Subcutaneous adipose tissue (tissue), 4 donors: Measurements from ENCODE around the gene ZMYND12. TPM values are rescaled to one million over a fixed set of nuclear protein-coding genes. Genes with fewer than 3 reads are reported as not detected.

ENCODE experiments used
- total RNA-seq, 4 donors: library from RNA; depleted of rRNA; stranded (reverse); fragments of >200 nt; gene quantifications; one replicate each; pipeline ENCODE4 v1.1.0, GENCODE V29; 2016
- TF ChIP-seq, protein P1 (sequence below): fragments of 450-650 bp; IDR thresholded peaks from one replicate; pipeline ENCODE4 v1.5.1; 2016; ENCODE audit warnings: low read depth, mild to moderate bottlenecking, control low read depth, antibody characterized with exemption, moderate library complexity

Gene ZMYND12
- total RNA-seq, 4 donors from 2014 or later = 3.1 to 7.5 (median 3.7) TPM; not detected in 1

- TF ChIP-seq, protein P1, sequence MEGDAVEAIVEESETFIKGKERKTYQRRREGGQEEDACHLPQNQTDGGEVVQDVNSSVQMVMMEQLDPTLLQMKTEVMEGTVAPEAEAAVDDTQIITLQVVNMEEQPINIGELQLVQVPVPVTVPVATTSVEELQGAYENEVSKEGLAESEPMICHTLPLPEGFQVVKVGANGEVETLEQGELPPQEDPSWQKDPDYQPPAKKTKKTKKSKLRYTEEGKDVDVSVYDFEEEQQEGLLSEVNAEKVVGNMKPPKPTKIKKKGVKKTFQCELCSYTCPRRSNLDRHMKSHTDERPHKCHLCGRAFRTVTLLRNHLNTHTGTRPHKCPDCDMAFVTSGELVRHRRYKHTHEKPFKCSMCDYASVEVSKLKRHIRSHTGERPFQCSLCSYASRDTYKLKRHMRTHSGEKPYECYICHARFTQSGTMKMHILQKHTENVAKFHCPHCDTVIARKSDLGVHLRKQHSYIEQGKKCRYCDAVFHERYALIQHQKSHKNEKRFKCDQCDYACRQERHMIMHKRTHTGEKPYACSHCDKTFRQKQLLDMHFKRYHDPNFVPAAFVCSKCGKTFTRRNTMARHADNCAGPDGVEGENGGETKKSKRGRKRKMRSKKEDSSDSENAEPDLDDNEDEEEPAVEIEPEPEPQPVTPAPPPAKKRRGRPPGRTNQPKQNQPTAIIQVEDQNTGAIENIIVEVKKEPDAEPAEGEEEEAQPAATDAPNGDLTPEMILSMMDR = no peak
Observed at GRCh38 chr1:42433369-42433768, 22.5 kb downstream of the ZMYND12 start.

DNA sequence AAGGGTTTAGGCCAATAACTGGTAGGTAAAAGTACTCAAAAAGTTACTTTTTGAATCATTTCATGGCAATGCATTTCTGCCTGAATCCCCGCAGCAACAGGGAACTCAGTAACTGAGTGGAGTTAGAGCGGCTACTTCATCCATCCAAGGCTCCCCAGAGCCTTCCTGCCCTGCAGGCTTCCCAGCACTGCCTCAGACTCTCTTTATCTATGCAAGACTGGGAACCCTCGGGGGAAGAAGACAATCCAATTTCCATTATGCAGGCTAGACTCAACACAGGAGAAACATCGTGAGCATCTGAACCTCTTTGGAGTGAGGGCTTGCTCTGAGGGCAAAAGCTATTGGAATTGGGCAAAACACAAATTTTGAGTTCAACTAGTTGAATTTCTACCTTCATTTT, 23.1 kb downstream of the ZMYND12 start:
- TF ChIP-seq, protein P1 = no peak

DNA sequence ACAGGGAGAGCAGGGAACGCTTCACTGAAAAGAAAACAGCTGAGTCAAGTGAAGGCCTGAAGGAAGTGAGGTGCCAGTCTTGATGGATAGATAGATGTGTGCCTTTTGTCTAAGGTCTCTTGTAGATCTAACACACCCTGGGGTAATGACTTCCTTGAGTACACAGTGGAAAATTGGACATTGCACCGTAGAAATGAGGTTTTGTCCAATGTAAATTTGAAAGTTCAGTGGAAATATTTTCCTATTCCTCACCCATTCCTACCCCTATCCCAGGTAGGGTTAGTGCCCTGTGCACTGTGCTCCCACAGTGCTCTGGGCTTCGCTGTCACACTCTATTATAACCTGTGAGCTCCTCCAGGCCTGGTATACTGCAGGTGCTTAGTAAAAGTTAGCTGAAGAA, 24.3 kb downstream of the ZMYND12 start:
- TF ChIP-seq, protein P1 = no peak

DNA sequence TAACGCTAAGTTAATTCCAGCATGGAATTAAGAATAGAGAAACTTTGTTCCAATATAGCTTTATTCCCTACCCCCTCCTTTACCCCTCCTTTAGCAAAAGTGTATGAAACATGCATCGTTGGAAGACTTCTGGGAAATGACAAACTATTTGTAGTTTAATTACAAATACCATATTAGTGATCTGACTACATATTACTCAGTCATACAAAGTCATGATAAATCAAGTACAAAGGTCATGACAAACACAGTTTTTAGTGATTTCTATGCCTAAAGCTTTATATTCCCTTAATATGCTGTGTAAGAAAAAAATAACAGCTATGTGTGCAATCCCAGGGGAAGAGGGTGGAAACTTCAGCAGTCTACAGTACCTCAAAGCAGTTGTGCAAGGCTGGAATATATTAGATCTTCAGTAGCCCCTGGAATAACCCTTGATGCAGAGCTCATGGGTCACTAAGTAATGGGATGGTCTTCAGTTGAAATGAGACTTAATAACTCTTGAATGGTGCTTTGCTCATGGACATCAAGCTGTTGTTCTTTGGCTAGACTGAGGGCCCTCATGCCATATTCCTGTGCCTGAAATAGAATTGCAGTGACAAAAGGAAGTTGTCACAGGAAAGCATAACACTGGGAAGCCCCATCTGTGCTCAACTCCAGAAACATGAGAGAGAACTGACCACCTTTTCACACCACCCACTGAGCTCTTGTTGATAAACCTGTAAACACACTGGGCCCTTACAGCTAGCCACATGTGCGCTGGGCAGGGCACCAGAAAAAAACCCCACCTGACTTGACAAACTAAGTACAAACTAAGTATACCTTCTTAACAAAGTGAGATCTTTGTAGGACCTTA, 25.3 kb downstream of the ZMYND12 start:
- TF ChIP-seq, protein P1 = no peak

- TF ChIP-seq, protein P1 = no peak
Observed at GRCh38 chr1:42429603-42430002, 26.2 kb downstream of the ZMYND12 start.

DNA sequence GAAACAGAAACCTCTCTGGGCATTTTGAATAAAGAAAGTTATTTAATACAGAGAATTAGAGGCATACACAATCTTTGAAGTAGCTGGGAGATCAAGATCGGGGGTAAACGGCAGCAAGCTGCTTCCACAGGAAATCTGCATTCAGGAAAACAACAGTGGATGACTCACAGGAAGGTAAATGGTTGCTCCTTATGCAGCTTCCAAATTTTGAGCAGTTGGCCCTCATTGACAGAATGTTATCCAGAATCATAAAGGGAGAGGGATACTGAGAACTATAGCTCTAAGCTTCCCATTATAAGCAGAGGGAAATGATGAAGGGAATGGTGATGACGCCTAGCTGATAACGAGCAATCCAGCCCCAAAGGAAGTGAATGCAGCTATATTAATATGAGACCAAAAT, 28.6 kb downstream of the ZMYND12 start:
- TF ChIP-seq, protein P1 = no peak

DNA sequence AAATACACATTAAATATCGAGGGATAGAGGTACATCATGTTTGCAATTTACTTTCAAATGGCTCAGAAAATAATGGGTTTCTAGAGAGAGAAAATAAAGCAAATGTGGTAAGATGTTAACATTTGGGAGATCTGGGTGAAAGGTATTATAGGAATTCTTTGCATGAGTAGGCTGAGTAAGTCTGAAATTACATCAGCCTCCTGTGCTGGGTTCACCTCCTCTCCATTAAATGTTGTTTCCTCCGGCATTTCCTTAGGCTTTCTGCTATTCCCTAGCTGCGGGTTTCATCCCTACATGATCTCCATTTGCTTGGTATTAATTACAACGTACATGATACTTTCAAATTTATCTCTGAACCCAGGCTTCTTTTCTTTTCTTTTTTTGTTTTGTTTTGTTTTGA, 31.6 kb downstream of the ZMYND12 start:
- TF ChIP-seq, protein P1 = no peak
